Smooth muscle cell (in vitro differentiated cells): ENCODE results near the gene KLHL25. TPM values are rescaled to one million over a fixed set of nuclear protein-coding genes. Genes with fewer than 3 reads are reported as not detected.

ENCODE experiments used
- DNase-seq: peaks from one replicate; lab custom pipeline; 2025; ENCODE audit not compliant: unreplicated experiment; lab: John Stamatoyannopoulos, UW
- H2AFZ ChIP-seq: fragments of 200-600 bp; sonication (generic); 2 replicates; pipeline ENCODE4 v1.6.0; 2016; ENCODE audit warnings: antibody characterized with exemption, low read depth, mild to moderate bottlenecking
- H3F3A ChIP-seq: fragments of 200-600 bp; sonication (generic); 2 replicates; pipeline ENCODE4 v1.6.0; 2017; ENCODE audit warnings: antibody characterized with exemption, low read depth
- H3K27ac ChIP-seq: fragments of 200-600 bp; sonication (generic); 2 replicates; pipeline ENCODE4 v1.5.1; 2016; ENCODE audit warnings: low read depth, mild to moderate bottlenecking
- H3K27me3 ChIP-seq: fragments of 200-600 bp; sonication (generic); 2 replicates; pipeline ENCODE4 v1.6.1; 2016; ENCODE audit warnings: low read depth, mild to moderate bottlenecking
- H3K36me3 ChIP-seq: fragments of 200-600 bp; sonication (generic); 2 replicates; pipeline ENCODE4 v1.5.1; 2016; ENCODE audit warnings: low read depth
- H3K4me1 ChIP-seq: fragments of 200-600 bp; sonication (generic); 2 replicates; pipeline ENCODE4 v1.5.1; 2016; ENCODE audit warnings: low read depth
- H3K4me2 ChIP-seq: fragments of 200-600 bp; sonication (generic); 2 replicates; pipeline ENCODE4 v1.6.0; 2016; ENCODE audit warnings: mild to moderate bottlenecking
- H3K4me3 ChIP-seq: fragments of 200-600 bp; sonication (generic); 2 replicates; pipeline ENCODE4 v1.5.1; 2016; ENCODE audit warnings: mild to moderate bottlenecking
- H3K79me2 ChIP-seq: fragments of 200-600 bp; sonication (generic); 2 replicates; pipeline ENCODE4 v1.6.0; 2016; ENCODE audit warnings: low read depth, mild to moderate bottlenecking
- H3K9ac ChIP-seq: fragments of 200-600 bp; sonication (generic); 2 replicates; pipeline ENCODE4 v1.6.0; 2016; ENCODE audit warnings: low read depth
- H3K9me3 ChIP-seq: fragments of 200-600 bp; sonication (generic); replicated peaks from 2 replicates; pipeline ENCODE4 v1.5.1; 2016; ENCODE audit warnings: low read depth
- H4K20me1 ChIP-seq: fragments of 200-600 bp; sonication (generic); 2 replicates; pipeline ENCODE4 v1.6.0; 2016; ENCODE audit warnings: low read depth
- CTCF ChIP-seq: fragments of 200-600 bp; sonication (generic); IDR thresholded peaks from 2 replicates; pipeline ENCODE4 v1.5.1; 2017; ENCODE audit warnings: borderline replicate concordance, mild to moderate bottlenecking, antibody characterized with exemption; ENCODE audit not compliant: insufficient read depth, poor library complexity, severe bottlenecking
- WGBS: methylation state at CpG from one replicate; pipeline ENCODE4 v1.1.7; 2016; ENCODE audit warnings: low lambda C conversion rate; 5-methylcytosine and 5-hydroxymethylcytosine counted together
- polyA plus RNA-seq: library from polyadenylated mRNA; unstranded; fragments of >200 nt; fragmentation: Nextera tagmentation; extraction: Ambion mirVana; gene quantifications from 2 replicates; pipeline ENCODE4 v1.2.1, GENCODE V29; 2016
- total RNA-seq: library from RNA; depleted of rRNA; stranded (reverse); fragments of >200 nt; gene quantifications from 2 replicates; pipeline ENCODE4 v1.2.3, GENCODE V29; 2014

Gene KLHL25
- total and polyA plus RNA-seq, 2 experiments from 2014 or later = 5.0 to 6.7 TPM

GRCh38 chr15:85828874-85829273 lies 34.1 kb upstream of the KLHL25 start:
- no peaks in the 10 kb centered on the region for H4K20me1 ChIP-seq
- H2AFZ ChIP-seq = no peak overlapping the region
- no peak overlapping the region for H3K9ac ChIP-seq
- no peak for TF ChIP-seq CTCF
- H3K9me3 ChIP-seq = no peaks in the 10 kb centered on the region
- H3F3A ChIP-seq = no peaks in the 10 kb centered on the region
- H3K27ac ChIP-seq = no peak overlapping the region
- no peak overlapping the region for H3K4me3 ChIP-seq
- peaks cover 4% of the 10 kb centered on the region for H3K4me1 ChIP-seq
- WGBS = 76% methylated on average over 4 of the region's 4 CpGs
- H3K36me3 ChIP-seq = no peaks in the 10 kb centered on the region
- H3K4me2 ChIP-seq = no peak overlapping the region
- no peaks in the 10 kb centered on the region for H3K79me2 ChIP-seq
- H3K27me3 ChIP-seq = no peaks in the 10 kb centered on the region
- DNase-seq = no peak

DNA sequence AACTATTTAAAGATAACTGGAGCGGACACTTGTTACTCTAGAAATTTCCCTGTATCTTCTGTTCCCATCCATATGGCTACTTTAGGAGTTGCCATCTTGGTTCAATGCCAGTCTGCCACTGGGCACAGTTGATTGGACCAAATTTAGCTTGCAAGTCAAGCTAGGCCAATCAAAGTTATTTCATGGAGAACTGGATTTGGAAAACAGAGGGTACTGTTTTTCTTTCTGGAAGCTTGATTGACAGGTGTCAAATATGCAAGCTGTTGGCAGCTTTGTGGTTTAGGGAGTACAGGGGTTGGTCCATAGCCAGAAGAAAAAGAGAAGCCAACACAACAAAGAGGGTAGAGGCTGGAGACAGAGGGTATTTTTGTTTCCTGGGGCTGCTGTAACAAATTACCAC lies 33.4 kb upstream of the KLHL25 start:
- H3K4me1 ChIP-seq = peaks cover 4% of the 10 kb centered on the region
- no peaks in the 10 kb centered on the region for H3K9me3 ChIP-seq
- H3K4me2 ChIP-seq = no peak overlapping the region
- DNase-seq = no peak
- no peaks in the 10 kb centered on the region for H4K20me1 ChIP-seq
- H3K9ac ChIP-seq = no peak overlapping the region
- H3K27me3 ChIP-seq = no peaks in the 10 kb centered on the region
- no peak overlapping the region for H3K27ac ChIP-seq
- H3F3A ChIP-seq = no peaks in the 10 kb centered on the region
- no peaks in the 10 kb centered on the region for H3K36me3 ChIP-seq
- H3K79me2 ChIP-seq = no peaks in the 10 kb centered on the region
- H2AFZ ChIP-seq = no peak overlapping the region
- WGBS = 95% methylated on average over 1 of the region's 1 CpG
- H3K4me3 ChIP-seq = no peak overlapping the region
- TF ChIP-seq CTCF = no peak

DNA sequence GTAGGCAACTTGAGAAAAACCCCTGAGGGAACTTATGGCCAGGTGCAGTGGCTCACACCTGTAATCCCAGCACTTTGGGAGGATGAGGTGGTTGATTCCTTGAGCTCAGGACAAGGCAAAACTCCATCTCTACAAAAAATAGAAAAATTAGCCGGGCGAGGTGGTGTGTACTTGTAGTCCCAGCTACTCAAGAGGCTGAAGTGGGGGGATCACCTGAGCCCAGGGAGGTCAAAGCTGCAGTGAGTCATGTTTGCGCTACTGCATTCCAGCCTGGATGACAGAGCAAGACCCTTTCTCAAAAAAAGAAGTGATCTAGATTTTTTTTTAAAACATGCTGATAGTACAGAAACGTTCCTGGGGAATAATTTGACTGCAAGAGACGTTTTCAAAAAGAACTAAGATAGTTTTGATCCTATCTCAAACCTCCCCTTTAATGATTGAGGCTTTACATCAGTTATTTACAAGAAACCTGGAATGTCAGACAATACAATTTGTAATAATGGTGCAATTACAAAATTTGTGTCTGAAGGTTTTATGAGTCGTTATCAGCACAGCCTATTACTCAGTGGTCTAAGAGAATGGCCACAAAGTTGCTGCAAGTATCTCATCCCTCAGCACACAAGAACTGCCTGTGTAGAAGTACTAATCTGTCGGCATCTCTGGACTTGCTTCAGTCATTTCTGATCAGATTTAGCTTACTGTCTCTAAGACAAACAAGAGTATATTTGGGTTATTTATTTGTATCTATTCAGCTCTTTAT lies 32.2 kb upstream of the KLHL25 start:
- 48% methylated on average over 7 of the region's 7 CpGs for WGBS
- H3K36me3 ChIP-seq = no peaks in the 10 kb centered on the region
- DNase-seq = no peak
- H3K79me2 ChIP-seq = no peaks in the 10 kb centered on the region
- H3K4me3 ChIP-seq = no peak overlapping the region
- no peaks in the 10 kb centered on the region for H4K20me1 ChIP-seq
- no peaks in the 10 kb centered on the region for H3F3A ChIP-seq
- H3K27me3 ChIP-seq = no peaks in the 10 kb centered on the region
- H3K9ac ChIP-seq = no peak overlapping the region
- no peaks in the 10 kb centered on the region for H3K9me3 ChIP-seq
- H2AFZ ChIP-seq = no peak overlapping the region
- no peak overlapping the region for H3K4me2 ChIP-seq
- no peak for TF ChIP-seq CTCF
- peaks cover 4% of the 10 kb centered on the region for H3K4me1 ChIP-seq
- no peak overlapping the region for H3K27ac ChIP-seq

DNA sequence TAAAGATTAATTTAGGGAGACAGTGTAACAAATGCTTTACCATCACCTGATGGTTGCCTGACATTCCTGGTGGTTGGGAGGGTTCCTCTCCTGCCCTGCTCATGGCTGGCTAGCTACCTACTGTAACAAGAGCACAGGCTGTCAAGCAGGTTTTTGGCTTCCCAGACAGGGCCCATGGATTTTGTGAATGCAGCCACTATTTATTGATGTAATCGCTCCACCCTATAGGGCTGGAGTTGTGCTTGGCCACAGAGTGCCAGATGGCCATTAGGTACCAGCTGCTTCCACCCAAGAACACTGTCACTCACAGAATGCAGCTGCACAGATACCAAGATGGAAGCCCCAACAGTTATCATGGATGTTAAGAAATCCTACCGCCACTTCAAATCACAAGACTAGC lies 31.0 kb upstream of the KLHL25 start:
- no peak overlapping the region for H3K9ac ChIP-seq
- no peaks in the 10 kb centered on the region for H3K9me3 ChIP-seq
- H3K79me2 ChIP-seq = no peaks in the 10 kb centered on the region
- no peaks in the 10 kb centered on the region for H4K20me1 ChIP-seq
- no peak overlapping the region for H2AFZ ChIP-seq
- no peak overlapping the region for H3K4me2 ChIP-seq
- no peaks in the 10 kb centered on the region for H3K4me1 ChIP-seq
- no peaks in the 10 kb centered on the region for H3K36me3 ChIP-seq
- H3K27me3 ChIP-seq = no peaks in the 10 kb centered on the region
- no peak overlapping the region for H3K27ac ChIP-seq
- no peak for DNase-seq
- TF ChIP-seq CTCF = no peak
- no peaks in the 10 kb centered on the region for H3F3A ChIP-seq
- H3K4me3 ChIP-seq = no peak overlapping the region
- 44% methylated on average over 2 of the region's 2 CpGs for WGBS
